Mesothelial cell of epicardium (in vitro differentiated cells): ENCODE data around the gene ZMYM1. TPM values are rescaled to one million over a fixed set of nuclear protein-coding genes. Genes with fewer than 3 reads are reported as not detected.
"Not testable (repeated sequence)": the region's sequence is repeated elsewhere in the genome, so short reads cannot be mapped to it uniquely, and the experiment has no call there.

Source experiments
- DNase-seq, 2 experiments: peaks; one replicate each; pipeline ENCODE4 v3.0.0; 2021; ENCODE audit warnings: low spot score in 2 of 2; ENCODE audit not compliant: unreplicated experiment in 2 of 2
- H3K27ac Mint-ChIP-seq: 2 replicates; pipeline ENCODE4 v1.8.0; 2021; ENCODE audit warnings: mixed read lengths
- H3K27me3 Mint-ChIP-seq: 2 replicates; pipeline ENCODE4 v1.8.0; 2021; ENCODE audit warnings: low read depth, mixed read lengths
- H3K36me3 Mint-ChIP-seq: 2 replicates; pipeline ENCODE4 v1.8.0; 2021; ENCODE audit warnings: mixed read lengths
- H3K4me1 Mint-ChIP-seq: 2 replicates; pipeline ENCODE4 v1.8.0; 2021; ENCODE audit warnings: mixed read lengths
- H3K4me3 Mint-ChIP-seq: 2 replicates; pipeline ENCODE4 v1.8.0; 2021; ENCODE audit warnings: mild to moderate bottlenecking, moderate library complexity, mixed read lengths
- H3K9me3 Mint-ChIP-seq: 2 replicates; pipeline ENCODE4 v1.8.0; 2021; ENCODE audit warnings: mixed read lengths
- CTCF ChIP-seq: fragments of 200-600 bp; sonication (generic); IDR thresholded peaks from one replicate; pipeline ENCODE4 v1.5.0; 2021; ENCODE audit warnings: antibody characterized with exemption; ENCODE audit not compliant: unreplicated experiment
- total RNA-seq: library from RNA; stranded (reverse); gene quantifications from 3 replicates; pipeline ENCODE4 v1.2.1, GENCODE V29; 2021

ZMYM1 gene
- total RNA-seq, 1 donor from 2014 or later: 24.2 TPM

GRCh38 chr1:35143737-35144508, 64.7 kb downstream of the ZMYM1 start:
- H3K9me3 Mint-ChIP-seq: no peaks in the 10 kb centered on the region
- no peaks in the 10 kb centered on the region for H3K36me3 Mint-ChIP-seq
- peaks cover 41% of the 10 kb centered on the region for H3K4me1 Mint-ChIP-seq
- H3K4me3 Mint-ChIP-seq: peak overlapping the region; percentile 32
- H3K27ac Mint-ChIP-seq: no peak overlapping the region
- TF ChIP-seq CTCF: no peak
- H3K27me3 Mint-ChIP-seq: no peaks in the 10 kb centered on the region
- no peak for DNase-seq

- H3K36me3 Mint-ChIP-seq: not testable (repeated sequence)
- peaks cover 41% of the 10 kb centered on the region for H3K4me1 Mint-ChIP-seq
Measured at GRCh38 chr1:35145892-35146549, 66.8 kb downstream of the ZMYM1 start.

DNA sequence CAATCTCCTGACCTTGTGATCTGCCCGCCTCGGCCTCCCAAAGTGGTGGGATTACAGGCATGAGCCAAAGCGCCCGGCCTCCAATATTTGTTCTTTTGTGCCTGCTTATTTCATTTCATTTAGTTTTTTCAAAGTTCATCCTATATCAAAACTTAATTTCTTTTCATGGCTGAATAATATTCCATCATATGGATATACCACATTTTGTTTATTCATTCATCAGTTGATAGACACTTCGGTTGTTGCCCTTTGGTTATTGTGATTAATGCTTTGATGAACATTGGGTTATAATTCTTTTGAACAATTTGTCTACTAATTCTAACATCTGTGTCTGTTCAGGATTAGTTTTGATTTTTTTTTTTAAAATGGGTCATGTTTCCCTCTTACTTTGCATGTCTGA, 72.0 kb downstream of the ZMYM1 start:
- no peak overlapping the region for H3K27ac Mint-ChIP-seq
- H3K4me3 Mint-ChIP-seq: no peak overlapping the region
- no peaks in the 10 kb centered on the region for H3K36me3 Mint-ChIP-seq
- H3K4me1 Mint-ChIP-seq: peaks cover 7% of the 10 kb centered on the region
- TF ChIP-seq CTCF: no peak
- no peaks in the 10 kb centered on the region for H3K27me3 Mint-ChIP-seq
- H3K9me3 Mint-ChIP-seq: peaks cover 8% of the 10 kb centered on the region
- DNase-seq: no peak

More at GRCh38 chr1:35145892-35146549, 66.8 kb downstream of the ZMYM1 start:
- H3K27ac Mint-ChIP-seq: peak overlapping the region; percentile 13
- H3K4me3 Mint-ChIP-seq, H3K9me3 Mint-ChIP-seq, DNase-seq, H3K27me3 Mint-ChIP-seq: not testable (repeated sequence)

DNA sequence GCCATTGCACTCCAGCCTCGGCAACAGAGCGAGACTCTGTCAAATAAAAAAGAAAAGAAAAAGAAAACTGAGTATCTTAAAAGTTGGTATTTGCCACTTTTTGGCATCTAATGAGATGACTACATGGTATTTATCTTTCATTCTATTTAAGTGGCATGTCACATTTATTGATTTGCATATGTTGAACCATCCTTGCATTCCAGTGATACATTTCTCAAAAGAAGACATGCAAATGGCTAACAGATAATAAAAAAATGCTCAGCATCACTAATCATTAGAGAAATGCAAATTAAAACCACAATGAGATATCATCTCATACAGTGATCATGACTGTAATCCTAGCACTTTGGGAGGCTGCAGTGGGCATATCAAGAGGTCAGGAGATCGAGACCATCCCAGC, 85.7 kb downstream of the ZMYM1 start:
- no peak overlapping the region for H3K4me3 Mint-ChIP-seq
- no peaks in the 10 kb centered on the region for H3K27me3 Mint-ChIP-seq
- no peaks in the 10 kb centered on the region for H3K36me3 Mint-ChIP-seq
- H3K9me3 Mint-ChIP-seq: peaks cover 7% of the 10 kb centered on the region
- no peak for TF ChIP-seq CTCF
- no peaks in the 10 kb centered on the region for H3K4me1 Mint-ChIP-seq
- no peak for DNase-seq
- H3K27ac Mint-ChIP-seq: no peak overlapping the region

Other genes starting within 250 kb of the ZMYM1 start
- gene SMIM12, start 219.6 kb upstream of the ZMYM1 start, total RNA-seq: 24.3 to 27.4 TPM (median 24.6 TPM) in 3 replicates
- 0.23 to 0.44 TPM (median 0.27 TPM) in 3 replicates for gene DLGAP3, start 149.7 kb upstream of the ZMYM1 start, total RNA-seq
- 13.9 to 16.5 TPM (median 14.9 TPM) in 3 replicates for gene TMEM35B, start 94.0 kb upstream of the ZMYM1 start, total RNA-seq
- gene ZMYM6, start 47.4 kb upstream of the ZMYM1 start, total RNA-seq: 18.5 to 20.1 TPM (median 18.7 TPM) in 3 replicates
- gene SFPQ, start 113.8 kb downstream of the ZMYM1 start, total RNA-seq: 783 to 793 TPM (median 785 TPM) in 3 replicates
- gene ZMYM4, start 189.3 kb downstream of the ZMYM1 start, total RNA-seq: 87.8 to 95.6 TPM (median 91.3 TPM) in 3 replicates